SU-DHL-6 (cell line): ENCODE measurements around the gene UBC.
A peak's percentile ranks its signal among the peaks of the same experiment; 100 is the strongest.

Experiments used
- H2AFZ ChIP-seq: fragments of 200-600 bp; sonication (generic); 2 replicates; pipeline ENCODE4 v1.6.1; 2014; ENCODE audit warnings: low read depth, mild to moderate bottlenecking, moderate library complexity, mixed read lengths, antibody characterized with exemption, low read length; ENCODE audit not compliant: severe bottlenecking
- H3F3A ChIP-seq: fragments of 200-600 bp; shearing (Covaris generic); 2 replicates; pipeline ENCODE4 v1.6.0; 2016; ENCODE audit warnings: antibody characterized with exemption, mild to moderate bottlenecking; ENCODE audit not compliant: insufficient read depth
- H3K27ac ChIP-seq: fragments of 200-600 bp; sonication (generic); 2 replicates; pipeline ENCODE4 v1.5.1; 2016; ENCODE audit warnings: low read depth, mild to moderate bottlenecking, low read length, moderate library complexity, mixed read lengths
- H3K27me3 ChIP-seq: fragments of 200-600 bp; sonication (generic), shearing (Covaris generic); 2 replicates; pipeline ENCODE4 v1.6.0; 2014; ENCODE audit warnings: mild to moderate bottlenecking, low read length
- H3K36me3 ChIP-seq: fragments of 200-600 bp; sonication (generic); 2 replicates; pipeline ENCODE4 v1.6.1; 2014; ENCODE audit warnings: mild to moderate bottlenecking, low read length, mixed read lengths
- H3K4me2 ChIP-seq: fragments of 300-600, 200-600 bp; shearing (Covaris generic), sonication (generic); 2 replicates; pipeline ENCODE4 v1.6.0; 2014; ENCODE audit warnings: low read length, low read depth, mild to moderate bottlenecking; ENCODE audit not compliant: poor library complexity, severe bottlenecking
- H3K4me3 ChIP-seq: fragments of 200-600 bp; sonication (generic); 2 replicates; pipeline ENCODE4 v1.5.1; 2014; ENCODE audit warnings: antibody characterized with exemption, low read length, mild to moderate bottlenecking, mixed read lengths; ENCODE audit not compliant: insufficient read depth, poor library complexity, severe bottlenecking
- H3K79me2 ChIP-seq: fragments of 200-600 bp; sonication (generic); 2 replicates; pipeline ENCODE4 v1.6.1; 2014; ENCODE audit warnings: mild to moderate bottlenecking, low read length, moderate library complexity; ENCODE audit not compliant: insufficient read depth
- H3K9ac ChIP-seq: fragments of 200-600 bp; sonication (generic); 2 replicates; pipeline ENCODE4 v1.7.0; 2014; ENCODE audit warnings: mild to moderate bottlenecking, low read length
- H3K9me2 ChIP-seq: fragments of 200-600 bp; sonication (generic); replicated peaks from 2 replicates; pipeline ENCODE4 v1.6.1; 2014; ENCODE audit warnings: low read length; ENCODE audit not compliant: insufficient read depth
- H3K9me3 ChIP-seq: fragments of 200-600 bp; sonication (generic); 2 replicates; pipeline ENCODE4 v1.6.1; 2014; ENCODE audit warnings: low read length, mixed read lengths; ENCODE audit not compliant: insufficient read depth
- H4K20me1 ChIP-seq: fragments of 200-600 bp; sonication (generic); 2 replicates; pipeline ENCODE4 v1.6.1; 2014; ENCODE audit warnings: low read depth, mild to moderate bottlenecking, antibody characterized with exemption, low read length, moderate library complexity, mixed read lengths
- EZH2phosphoT487 ChIP-seq: fragments of 200-600 bp; sonication (generic), shearing (Covaris generic); conservative IDR thresholded peaks from 2 replicates; pipeline ENCODE4 v1.6.1; 2018; ENCODE audit warnings: mild to moderate bottlenecking, antibody characterized with exemption, low read length, moderate library complexity, mixed read lengths
- TF ChIP-seq, protein P1 (sequence below): fragments of 200-600 bp; sonication (generic); IDR thresholded peaks from one replicate; pipeline ENCODE4 v1.5.1; 2017; ENCODE audit warnings: antibody characterized with exemption, mild to moderate bottlenecking, low read length, moderate library complexity; ENCODE audit not compliant: insufficient read depth, poor library complexity, severe bottlenecking

UBC gene

DNA sequence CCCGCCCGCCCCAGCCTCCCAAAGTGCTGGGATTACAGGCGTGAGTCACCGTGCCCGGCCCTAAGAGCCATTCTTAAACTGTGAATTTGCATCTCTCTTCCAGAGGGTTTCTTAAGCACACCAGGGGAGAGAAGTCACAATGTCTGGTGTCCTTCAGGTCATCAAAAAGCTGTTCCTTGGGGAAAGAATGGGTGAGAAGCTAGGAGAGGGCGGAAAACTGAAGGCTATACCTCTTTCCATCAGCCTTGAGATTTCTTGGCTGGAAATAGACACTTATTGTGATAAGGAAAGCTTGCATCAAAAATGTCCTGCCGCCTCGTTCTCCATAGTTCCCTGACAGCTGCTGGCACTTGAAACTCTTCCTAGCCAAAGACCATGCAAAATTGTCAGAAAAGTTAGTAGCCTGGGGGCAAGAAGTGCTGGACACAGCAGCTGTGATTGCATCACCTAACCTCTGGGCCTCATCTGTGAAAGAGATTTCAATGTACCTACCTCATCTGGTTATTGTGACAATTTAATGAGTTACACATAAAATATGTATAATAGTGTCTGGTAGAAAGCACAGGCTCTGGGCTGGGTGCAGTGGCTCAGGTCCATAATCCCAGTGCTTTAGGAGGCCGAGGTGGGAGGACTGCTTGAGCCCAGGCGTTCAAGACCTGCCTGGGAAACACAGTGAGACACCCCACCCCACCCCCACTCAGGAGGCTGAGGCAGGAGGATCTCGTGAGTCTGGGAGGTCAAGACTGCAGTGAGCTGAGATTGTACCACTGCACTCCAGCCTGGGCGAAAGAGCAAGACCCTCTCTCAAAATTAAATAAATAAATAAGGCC is 9.7 kb upstream of the UBC start:
- H3K79me2 ChIP-seq: no peaks in the 10 kb centered on the region
- H3K36me3 ChIP-seq: no peaks in the 10 kb centered on the region
- no peak for TF ChIP-seq EZH2phosphoT487
- TF ChIP-seq, protein P1, sequence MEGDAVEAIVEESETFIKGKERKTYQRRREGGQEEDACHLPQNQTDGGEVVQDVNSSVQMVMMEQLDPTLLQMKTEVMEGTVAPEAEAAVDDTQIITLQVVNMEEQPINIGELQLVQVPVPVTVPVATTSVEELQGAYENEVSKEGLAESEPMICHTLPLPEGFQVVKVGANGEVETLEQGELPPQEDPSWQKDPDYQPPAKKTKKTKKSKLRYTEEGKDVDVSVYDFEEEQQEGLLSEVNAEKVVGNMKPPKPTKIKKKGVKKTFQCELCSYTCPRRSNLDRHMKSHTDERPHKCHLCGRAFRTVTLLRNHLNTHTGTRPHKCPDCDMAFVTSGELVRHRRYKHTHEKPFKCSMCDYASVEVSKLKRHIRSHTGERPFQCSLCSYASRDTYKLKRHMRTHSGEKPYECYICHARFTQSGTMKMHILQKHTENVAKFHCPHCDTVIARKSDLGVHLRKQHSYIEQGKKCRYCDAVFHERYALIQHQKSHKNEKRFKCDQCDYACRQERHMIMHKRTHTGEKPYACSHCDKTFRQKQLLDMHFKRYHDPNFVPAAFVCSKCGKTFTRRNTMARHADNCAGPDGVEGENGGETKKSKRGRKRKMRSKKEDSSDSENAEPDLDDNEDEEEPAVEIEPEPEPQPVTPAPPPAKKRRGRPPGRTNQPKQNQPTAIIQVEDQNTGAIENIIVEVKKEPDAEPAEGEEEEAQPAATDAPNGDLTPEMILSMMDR: no peak
- no peak overlapping the region for H3K4me2 ChIP-seq
- H2AFZ ChIP-seq: no peak overlapping the region
- H3K4me3 ChIP-seq: no peak overlapping the region
- peaks cover 31% of the 10 kb centered on the region for H3F3A ChIP-seq
- no peak overlapping the region for H3K27ac ChIP-seq
- no peak overlapping the region for H3K9ac ChIP-seq
- H3K27me3 ChIP-seq: no peaks in the 10 kb centered on the region
- no peaks in the 10 kb centered on the region for H4K20me1 ChIP-seq
- no peaks in the 10 kb centered on the region for H3K9me3 ChIP-seq
- no peaks in the 10 kb centered on the region for H3K9me2 ChIP-seq

DNA sequence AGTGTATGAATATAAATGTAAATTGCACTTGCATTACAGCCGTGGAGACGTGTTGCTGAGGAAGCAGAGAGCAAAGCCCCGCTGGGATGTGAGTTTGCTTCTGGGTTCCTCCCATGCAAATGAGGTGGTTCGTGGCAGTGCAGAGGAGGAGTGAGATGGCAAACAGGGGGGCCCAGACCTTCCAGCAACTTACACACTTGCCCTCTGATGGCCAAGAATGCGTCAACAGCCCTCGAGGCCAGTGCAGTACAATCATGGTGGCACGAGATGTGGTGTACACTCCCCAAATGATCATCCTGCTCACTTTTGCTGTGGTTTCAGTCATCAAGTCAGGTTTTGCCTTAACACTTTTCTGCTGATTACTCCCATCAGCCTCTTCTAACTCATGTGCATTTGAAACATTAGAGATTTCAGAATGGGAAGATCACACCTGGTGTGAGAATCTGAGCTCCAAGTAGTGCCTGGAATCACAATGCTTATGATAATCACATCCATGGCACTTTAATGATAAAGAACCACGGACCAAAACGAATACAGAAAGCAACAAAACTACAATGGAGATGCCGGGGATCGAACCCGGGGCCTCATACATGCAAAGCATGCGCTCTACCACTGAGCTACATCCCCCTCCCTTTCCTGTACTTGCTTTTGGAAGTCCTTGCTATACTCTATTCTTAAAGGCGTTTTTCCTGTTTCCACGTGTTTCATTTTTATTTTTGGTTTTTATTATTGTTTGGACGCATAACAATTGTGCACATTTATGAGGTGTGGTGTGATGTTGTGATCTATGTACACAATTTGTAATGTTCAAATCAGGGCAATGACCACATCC is 7.0 kb upstream of the UBC start:
- Histone ChIP-seq H3K9ac (peak overlapping the region; percentile 39), H3K27ac (peak overlapping the region; percentile 97), H3K27me3 (no peaks in the 10 kb centered on the region), H4K20me1 (no peaks in the 10 kb centered on the region), H3K9me3 (no peaks in the 10 kb centered on the region), H2AFZ (peak overlapping the region; percentile 36), H3K36me3 (no peaks in the 10 kb centered on the region), H3F3A (peaks cover 54% of the 10 kb centered on the region), H3K79me2 (no peaks in the 10 kb centered on the region), H3K4me2 (peak overlapping the region; percentile 94), H3K4me3 (peak overlapping the region; percentile 27), H3K9me2 (no peaks in the 10 kb centered on the region)
- TF ChIP-seq EZH2phosphoT487: no peak
- TF ChIP-seq, protein P1: no peak

GRCh38 chr12:124920353-124920935 is 6.0 kb upstream of the UBC start:
- no peaks in the 10 kb centered on the region for H3K36me3 ChIP-seq
- peaks cover 5% of the 10 kb centered on the region; the same call in 1 of the 2 replicates for H3K79me2 ChIP-seq
- peak overlapping the region; percentile 94 for H3K4me2 ChIP-seq
- no peaks in the 10 kb centered on the region for H3K9me2 ChIP-seq
- peak overlapping the region; percentile 97 for H3K27ac ChIP-seq
- peaks cover 62% of the 10 kb centered on the region for H3F3A ChIP-seq
- H3K27me3 ChIP-seq: no peaks in the 10 kb centered on the region
- peak overlapping the region; percentile 17 for H2AFZ ChIP-seq
- no peaks in the 10 kb centered on the region for H3K9me3 ChIP-seq
- H4K20me1 ChIP-seq: no peaks in the 10 kb centered on the region
- H3K4me3 ChIP-seq: peak overlapping the region; percentile 24
- no peak for TF ChIP-seq EZH2phosphoT487
- TF ChIP-seq, protein P1: no peak
- H3K9ac ChIP-seq: peak overlapping the region; percentile 39
